Measurements from ENCODE around the gene MMEL1.

GRCh38 chr1:2632561-2633361, at the start of gene MMEL1:
- no peak for TF ChIP-seq CTCF (IDR thresholded peaks at IDR 0.05)
- TF ChIP-seq POLR2A (IDR thresholded peaks at IDR 0.05) = no peak
- no peak for TF ChIP-seq POLR2AphosphoS5 (IDR thresholded peaks at IDR 0.05)

Data from suprapubic skin (tissue), 4 donors.